ENCODE measurements around the gene CCT8. TPM values are rescaled to one million over a fixed set of nuclear protein-coding genes. Genes with fewer than 3 reads are reported as not detected.
"Not testable (repeated sequence)": the region's sequence is repeated elsewhere in the genome, so short reads cannot be mapped to it uniquely, and the experiment has no call there.

CCT8 gene
- total and polyA plus RNA-seq, 2 donors (not counting 1 experiment from before 2014, with no cell fraction given): 59.2 to 92.8 TPM

- Mint-ChIP-seq H3K4me1 (peaks cover 59% of the 10 kb centered on the region), H3K27ac (peak overlapping the region; percentile 97), H3K4me3 (peak overlapping the region; percentile 93), H3K27me3 (no peaks in the 10 kb centered on the region), H3K9me3 (ENCODE audit: insufficient read depth) (peaks cover 2% of the 10 kb centered on the region)
- DNase-seq (peak; percentile 43), ATAC-seq (ENCODE audit: low read depth) (no peak)
- H3K4me3 ChIP-seq (ENCODE audit: control extremely low read depth in 1 of 5, extremely low read depth in 1 of 5, insufficient read depth in 1 of 5, low read depth in 2 of 5, low read length in 4 of 5): peak overlapping the region; percentile 50 to 68 (median 66)
- H3K4me2 ChIP-seq (replicated peaks; ENCODE audit: low read depth, low read length, poor library complexity, severe bottlenecking): peak overlapping the region; percentile 70
- H3K9ac ChIP-seq (ENCODE audit: low read length): peak overlapping the region; percentile 69
- H3K27me3 ChIP-seq (replicated peaks in 1 of 4; ENCODE audit: control extremely low read depth in 1 of 4, control insufficient read depth in 3 of 4, insufficient read depth in 4 of 4, low read length in 3 of 4): no peaks in the 10 kb centered on the region
- intact Hi-C loops (cut with micrococcal nuclease): loop anchor here (1.0 kb wide), 2 partner anchors 119 to 223 kb away; no protein-coding TSS in a partner anchor
- peaks cover 13% of the 10 kb centered on the region for H3K79me2 ChIP-seq (ENCODE audit: control insufficient read depth, insufficient read depth, low read length)
- peaks cover 0 to 8% (median 0%) of the 10 kb centered on the region in 3 donors for H3K9me3 ChIP-seq (ENCODE audit: control extremely low read depth in 1 of 3, control insufficient read depth in 2 of 3, insufficient read depth in 1 of 3, low read length in 2 of 3)
- CTCF ChIA-PET: interaction anchor here (1.0 to 1.5 kb wide), 3 partner anchors 293 to 773 kb away, joined by 3 to 4 read pairs (median 3); no protein-coding TSS in a partner anchor
- no peaks in the 10 kb centered on the region for H3K36me3 ChIP-seq (replicated peaks in 1 of 2; ENCODE audit: control extremely low read depth in 1 of 2, control insufficient read depth in 1 of 2, extremely low read depth in 1 of 2, insufficient read depth in 2 of 2, low read length in 1 of 2)
- H2AFZ ChIP-seq (ENCODE audit: insufficient read depth, low read depth, low read length, poor library complexity, severe bottlenecking): peak overlapping the region; percentile 76
- H4K20me1 ChIP-seq (ENCODE audit: control insufficient read depth, insufficient read depth, low read length, poor library complexity, severe bottlenecking): peaks cover 5% of the 10 kb centered on the region
- 20% methylated on average over 1 of the region's 6 CpGs for WGBS (ENCODE audit: insufficient coverage)
- peak overlapping the region; percentile 78 to 80 for H3K27ac ChIP-seq (ENCODE audit: low read length in 2 of 2)
- peaks cover 30 to 39% of the 10 kb centered on the region in 2 donors for H3K4me1 ChIP-seq (ENCODE audit: control insufficient read depth in 2 of 2, insufficient read depth in 2 of 2, low read length in 2 of 2)
- no peak for TF ChIP-seq EZH2 (IDR thresholded peaks at IDR 0.05; ENCODE audit: borderline replicate concordance, insufficient read depth, low read depth, low read length, poor library complexity, severe bottlenecking)
- TF ChIP-seq CTCF (IDR thresholded peaks at IDR 0.05): no peak
- POLR2A ChIA-PET: interaction anchor here (1.3 kb wide), 1 partner anchor 53 kb away, joined by 5 read pairs; the partner anchor contains the start of gene USP16
Observed at GRCh38 chr21:29077651-29078090, 4.2 kb upstream of the CCT8 start.

GRCh38 chr21:29076731-29077640 lies 3.5 kb upstream of the CCT8 start:
- Histone ChIP-seq H3K79me2 (ENCODE audit: control insufficient read depth, insufficient read depth, low read length) (peaks cover 15% of the 10 kb centered on the region), H2AFZ (ENCODE audit: insufficient read depth, low read depth, low read length, poor library complexity, severe bottlenecking) (peak overlapping the region; percentile 76), H3K9ac (ENCODE audit: low read length) (peak overlapping the region; percentile 69), H3K4me1 (ENCODE audit: control insufficient read depth in 2 of 2, insufficient read depth in 2 of 2, low read length in 2 of 2) (peaks cover 37 to 46% of the 10 kb centered on the region in 2 donors), H3K4me2 (replicated peaks; ENCODE audit: low read depth, low read length, poor library complexity, severe bottlenecking) (peak overlapping the region; percentile 70), H3K27ac (ENCODE audit: low read length in 2 of 2) (peak overlapping the region; percentile 78 to 80), H4K20me1 (ENCODE audit: control insufficient read depth, insufficient read depth, low read length, poor library complexity, severe bottlenecking) (peaks cover 12% of the 10 kb centered on the region), H3K4me3 (ENCODE audit: control extremely low read depth in 1 of 5, extremely low read depth in 1 of 5, insufficient read depth in 1 of 5, low read depth in 2 of 5, low read length in 4 of 5) (peak overlapping the region; percentile 50 to 68 (median 66))
- Mint-ChIP-seq H3K4me1 (peaks cover 66% of the 10 kb centered on the region), H3K4me3 (peak overlapping the region; percentile 93), H3K27ac (peak overlapping the region; percentile 97)
- ChIA-PET POLR2A (interaction anchor here (0.8 to 1.3 kb wide), 4 partner anchors 53 to 224 kb away, joined by 3 to 5 read pairs (median 4); partner anchors contain the start of genes LTN1 and USP16), CTCF (interaction anchor here (0.5 to 1.5 kb wide), 7 partner anchors 11 to 774 kb away, joined by 3 to 5 read pairs (median 4); partner anchors contain the start of gene BACH1)
- WGBS (ENCODE audit: insufficient coverage): 31% methylated on average over 43 of the region's 50 CpGs
- H3K9me3 ChIP-seq (ENCODE audit: control extremely low read depth in 1 of 3, control insufficient read depth in 2 of 3, insufficient read depth in 1 of 3, low read length in 2 of 3); H3K9me3 Mint-ChIP-seq (ENCODE audit: insufficient read depth); H3K36me3 ChIP-seq (replicated peaks in 1 of 2; ENCODE audit: control extremely low read depth in 1 of 2, control insufficient read depth in 1 of 2, extremely low read depth in 1 of 2, insufficient read depth in 2 of 2, low read length in 1 of 2); H3K27me3 ChIP-seq (replicated peaks in 1 of 4; ENCODE audit: control extremely low read depth in 1 of 4, control insufficient read depth in 3 of 4, insufficient read depth in 4 of 4, low read length in 3 of 4); H3K27me3 Mint-ChIP-seq: not testable (repeated sequence)
- intact Hi-C loops (cut with micrococcal nuclease): loop anchor here (1.0 kb wide), 2 partner anchors 119 to 223 kb away; no protein-coding TSS in a partner anchor
- DNase-seq (peak; percentile 75), ATAC-seq (ENCODE audit: low read depth) (peak; percentile 2)
